GM10248 (cell line): Measurements from ENCODE around the gene BMPR2.

ENCODE experiments used
- CTCF ChIA-PET: fragments of 300-600 bp; sonication (Branson Sonifier 250); formaldehyde crosslinking; extraction: SDS; loops from one replicate; lab custom pipeline; 2021; ENCODE audit warnings: antibody characterized with exemption; lab: Yijun Ruan, JAX
- POLR2A ChIA-PET: fragments of 350-650 bp; sonication (Branson Sonifier 250); formaldehyde crosslinking; extraction: SDS; loops from one replicate; lab custom pipeline; 2020; ENCODE audit warnings: antibody characterized with exemption; lab: Yijun Ruan, JAX
- DNase-seq: peaks from one replicate; pipeline ENCODE4 v3.0.0; 2012; ENCODE audit errors: extremely low spot score
- CTCF ChIP-seq: IDR thresholded peaks from 2 replicates; pipeline ENCODE4 v1.5.1; 2012; ENCODE audit warnings: mild to moderate bottlenecking, low read depth; ENCODE audit errors: extremely low read depth, missing control alignments, control extremely low read depth

BMPR2 gene

GRCh38 chr2:202610380-202610779 lies 234.3 kb downstream of the BMPR2 start:
- ChIA-PET CTCF (interaction anchor here (1.0 to 3.0 kb wide), 4 partner anchors 9 to 24 kb away, joined by 3 to 10 read pairs (median 6); partner anchors contain the start of gene FAM117B), POLR2A (no interaction called here)

DNA sequence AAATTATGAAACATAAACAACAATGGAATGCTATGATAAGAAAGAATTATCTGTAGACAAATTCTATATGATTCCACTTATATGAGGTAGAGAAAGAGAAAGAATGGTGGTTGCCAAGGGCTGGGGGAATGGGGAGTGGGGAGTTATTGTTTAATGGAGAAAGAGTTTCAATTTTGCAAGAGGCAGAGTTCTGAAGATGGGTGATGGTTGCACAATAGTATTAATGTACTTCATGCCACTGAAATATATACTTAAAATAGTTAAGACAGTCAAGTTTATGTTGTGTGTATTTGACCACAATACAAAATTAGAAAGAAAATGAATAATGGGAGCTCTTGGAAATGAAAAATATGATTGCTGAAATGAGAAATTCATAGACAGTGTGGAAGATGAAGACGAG lies 236.0 kb downstream of the BMPR2 start:
- ChIA-PET CTCF (interaction anchor here (1.1 to 2.3 kb wide), 3 partner anchors 9 to 24 kb away, joined by 3 to 7 read pairs (median 4); no protein-coding TSS in a partner anchor), POLR2A (no interaction called here)
- DNase-seq, result no peak
- no peak for TF ChIP-seq CTCF

More at GRCh38 chr2:202610380-202610779, 234.3 kb downstream of the BMPR2 start:
- DNase-seq, result no peak
- TF ChIP-seq CTCF, result no peak

DNA sequence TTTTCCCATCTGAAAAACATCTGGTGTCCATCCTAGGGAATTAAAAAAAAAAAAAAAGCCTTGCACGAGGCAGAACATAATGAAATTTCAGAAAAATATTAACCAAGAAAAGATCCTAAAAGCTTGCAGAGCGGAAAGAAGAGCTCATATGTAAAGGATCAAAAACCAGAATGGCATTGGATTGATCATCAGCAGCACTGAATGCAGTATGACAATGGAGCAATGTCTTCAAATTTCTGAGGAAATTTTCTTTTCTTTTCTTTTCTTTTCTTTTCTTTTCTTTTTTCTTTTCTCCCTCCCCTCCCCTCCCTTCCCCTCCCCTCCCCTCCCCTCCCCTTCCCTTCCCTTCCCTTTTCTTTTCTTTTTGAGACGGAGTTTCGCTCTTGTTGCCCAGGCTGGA lies 237.4 kb downstream of the BMPR2 start:
- no peak for TF ChIP-seq CTCF
- POLR2A ChIA-PET, result no interaction called here
- no peak for DNase-seq
- CTCF ChIA-PET, result interaction anchor here (1.1 to 2.3 kb wide), 4 partner anchors 8 to 48 kb away, joined by 3 to 7 read pairs (median 4); no protein-coding TSS in a partner anchor
